HepG2 (cell line): ENCODE measurements around the gene IFT52. TPM values are rescaled to one million over a fixed set of nuclear protein-coding genes. Genes with fewer than 3 reads are reported as not detected.

Experiments used
- ATAC-seq: fragments of 200-7000 bp; cut with Tn5 transposase; 3 replicates; pipeline ENCODE4 v1.9.1; 2020; ENCODE audit warnings: mild to moderate bottlenecking, moderate library complexity
- BruUV-seq: library from RNA; stranded (reverse); fragments of 400-500 nt; replicated peaks from 2 replicates; lab custom pipeline; 2021; lab: Mats Ljungman, UMichigan
- CTCF ChIA-PET: fragments of 300-600 bp; formaldehyde crosslinking; extraction: SDS; loops from one replicate; lab custom pipeline; 2021; ENCODE audit warnings: low total read pairs, inconsistent platforms, low intra/inter-chr PET ratio; lab: Yijun Ruan, JAX
- POLR2A ChIA-PET: fragments of 350-600 bp; sonication (Branson Sonifier 250); formaldehyde crosslinking; loops from one replicate; lab custom pipeline; 2020; ENCODE audit warnings: antibody characterized with exemption, inconsistent platforms; lab: Yijun Ruan, JAX
- DNase-seq: peaks from one replicate; pipeline ENCODE4 v3.0.0-alpha.2; 2015; ENCODE audit warnings: low spot score
- FAIRE-seq: peaks from 3 replicates; lab custom pipeline; 2011; peaks lifted over from hg19 to GRCh38; lab: Jason Lieb, UNC
- H2AFZ ChIP-seq: one replicate; pipeline ENCODE4 v1.6.1; 2011; ENCODE audit warnings: low read length, inconsistent platforms
- H3K27ac ChIP-seq: fragments of 300-600 bp; 3 replicates; pipeline ENCODE4 v1.8.0; 2011; ENCODE audit warnings: mixed run types, mild to moderate bottlenecking, mixed read lengths, low read length, inconsistent platforms; ENCODE audit not compliant: insufficient read depth; ENCODE audit errors: extremely low read length
- H3K27me3 ChIP-seq, 2 experiments: fragments of 200-600 bp in 1 of 2; 2 replicates in 1 of 2; 3 replicates in 1 of 2; pipeline versions ENCODE4 v1.6.0 to v1.8.0; 2011; ENCODE audit warnings: low read length in 2 of 2, mild to moderate bottlenecking in 2 of 2, moderate library complexity in 2 of 2, inconsistent platforms in 1 of 2; ENCODE audit not compliant: insufficient read depth in 2 of 2, control insufficient read depth in 1 of 2
- H3K36me3 ChIP-seq, 2 experiments: fragments of 200-600 bp in 1 of 2; replicated peaks in 1 of 2; 2 replicates in 1 of 2; 3 replicates in 1 of 2; pipeline versions ENCODE4 v1.5.1 to v1.8.0; 2011; ENCODE audit warnings: low read length in 2 of 2, inconsistent platforms in 1 of 2; ENCODE audit not compliant: insufficient read depth in 2 of 2, control insufficient read depth in 1 of 2
- H3K4me1 ChIP-seq: 2 replicates; pipeline ENCODE4 v1.5.1; 2012; ENCODE audit warnings: low read length, inconsistent platforms; ENCODE audit not compliant: insufficient read depth
- H3K4me2 ChIP-seq: 2 replicates; pipeline ENCODE4 v1.6.0; 2011; ENCODE audit warnings: low read depth, low read length, inconsistent platforms
- H3K4me3 ChIP-seq, 3 experiments: fragments of 200-600 bp in 1 of 3; sonication (generic), shearing (Covaris generic) in 1 of 3; replicated peaks in 1 of 3; 2 replicates each; pipeline ENCODE4 v1.5.1; 2011 to 2016; ENCODE audit warnings: low read length in 3 of 3, inconsistent platforms in 2 of 3, low read depth in 2 of 3, mild to moderate bottlenecking in 2 of 3, control low read depth in 1 of 3, mixed read lengths in 1 of 3; ENCODE audit not compliant: insufficient read depth in 1 of 3
- H3K79me2 ChIP-seq: one replicate; pipeline ENCODE4 v1.6.1; 2011; ENCODE audit warnings: low read length, inconsistent platforms; ENCODE audit not compliant: insufficient read depth
- H3K9ac ChIP-seq: 2 replicates; pipeline ENCODE4 v1.6.0; 2011; ENCODE audit warnings: mild to moderate bottlenecking, low read depth, low read length, inconsistent platforms; ENCODE audit not compliant: insufficient read depth
- H3K9me3 ChIP-seq: 2 replicates; pipeline ENCODE4 v1.5.1; 2012; ENCODE audit warnings: mild to moderate bottlenecking, low read length
- H4K20me1 ChIP-seq: 2 replicates; pipeline ENCODE4 v1.6.0; 2011; ENCODE audit warnings: inconsistent platforms, mild to moderate bottlenecking, low read length, moderate library complexity; ENCODE audit not compliant: insufficient read depth
- DR1 ChIP-seq: sonication (generic); formaldehyde crosslinking; IDR thresholded peaks from 2 replicates; pipeline ENCODE4 v1.8.0; 2021; ENCODE audit warnings: mild to moderate bottlenecking, missing genetic modification reagents, inconsistent platforms
- HOXD1 ChIP-seq: sonication (generic); formaldehyde crosslinking; IDR thresholded peaks from 2 replicates; pipeline ENCODE4 v1.5.0; 2020; ENCODE audit warnings: missing genetic modification reagents
- NFYC ChIP-seq: IDR thresholded peaks from 2 replicates; pipeline ENCODE4 v1.6.1; 2016; ENCODE audit warnings: missing genetic modification reagents, missing compliant biosample characterization
- PHF20 ChIP-seq: sonication (generic); formaldehyde crosslinking; IDR thresholded peaks from 2 replicates; pipeline ENCODE4 v1.5.0; 2020; ENCODE audit warnings: mild to moderate bottlenecking, missing genetic modification reagents
- ZFP36L1 ChIP-seq: sonication (generic); formaldehyde crosslinking; IDR thresholded peaks from 2 replicates; pipeline ENCODE4 v1.8.0; 2022; ENCODE audit warnings: mild to moderate bottlenecking, missing genetic modification reagents, moderate library complexity
- ZFP82 ChIP-seq: sonication (generic); formaldehyde crosslinking; IDR thresholded peaks from 2 replicates; pipeline ENCODE4 v1.5.1; 2020; ENCODE audit warnings: mild to moderate bottlenecking, missing genetic modification reagents, borderline replicate concordance
- ZNF101 ChIP-seq: sonication (generic); formaldehyde crosslinking; IDR thresholded peaks from 2 replicates; pipeline ENCODE4 v1.4.0; 2020; ENCODE audit warnings: mild to moderate bottlenecking, low read depth, missing genetic modification reagents, borderline replicate concordance
- ZNF264 ChIP-seq: sonication (generic); formaldehyde crosslinking; IDR thresholded peaks from 2 replicates; pipeline ENCODE4 v1.4.0; 2020; ENCODE audit warnings: missing genetic modification reagents
- ZNF441 ChIP-seq: sonication (generic); formaldehyde crosslinking; IDR thresholded peaks from 2 replicates; pipeline ENCODE4 v1.7.0; 2021; ENCODE audit warnings: missing genetic modification reagents, borderline replicate concordance
- ZNF496 ChIP-seq: sonication (generic); formaldehyde crosslinking; IDR thresholded peaks from 2 replicates; pipeline ENCODE4 v1.8.1; 2023; ENCODE audit warnings: mild to moderate bottlenecking, moderate library complexity, missing genetic modification reagents; ENCODE audit not compliant: insufficient replicate concordance
- ZNF879 ChIP-seq: sonication (generic); formaldehyde crosslinking; IDR thresholded peaks from 2 replicates; pipeline ENCODE4 v1.8.1; 2023; ENCODE audit warnings: missing genetic modification reagents
- WGBS: methylation state at CpG from one replicate; pipeline ENCODE4 v1.1.6; 2017; ENCODE audit warnings: low lambda C conversion rate; 5-methylcytosine and 5-hydroxymethylcytosine counted together
- in situ Hi-C: cut with HindIII; loops from 2 replicates; pipeline ENCODE4 v1.10.0; 2017; ENCODE audit warnings: low pct_unique_long_range_greater_than_20kb; ENCODE audit not compliant: extremely low pct_ligation_motif_present
- intact Hi-C: fragments of 100-400 bp; cut with micrococcal nuclease; formaldehyde crosslinking; loops from one replicate; pipeline ENCODE4 v1.10.0; 2022; ENCODE audit not compliant: unreplicated experiment
- polyA plus RNA-seq, 8 experiments: library from polyadenylated mRNA; depleted of rRNA in 3 of 8; stranded (reverse) in 7 of 8; unstranded in 1 of 8; fragments of >200 nt; fragmentation: Illumina TruSeq in 4 of 8; extraction: Trizol in 4 of 8; gene quantifications; 2 replicates each; pipeline versions ENCODE4 v1.2.1 to v1.2.3, GENCODE V29; 2011 to 2016; ENCODE audit warnings: low read depth in 4 of 8, missing spikeins in 1 of 8, mixed read lengths in 1 of 8; ENCODE audit not compliant: insufficient read depth in 1 of 8
- total RNA-seq, 5 experiments: library from RNA; depleted of rRNA; stranded (reverse); fragments of >200 nt; fragmentation: Illumina TruSeq; extraction: Trizol; gene quantifications; 2 replicates each; pipeline ENCODE4 v1.2.3, GENCODE V29; 2016; ENCODE audit warnings: low read depth in 1 of 5
- TF ChIP-seq, protein P1 (sequence below): sonication (generic); formaldehyde crosslinking; IDR thresholded peaks from 2 replicates; pipeline ENCODE4 v1.4.0; 2020; ENCODE audit warnings: missing genetic modification reagents, borderline replicate concordance
- TF ChIP-seq, protein P2 (sequence below): sonication (generic); formaldehyde crosslinking; IDR thresholded peaks from 2 replicates; pipeline ENCODE4 v1.5.0; 2020; ENCODE audit warnings: missing genetic modification reagents, mild to moderate bottlenecking, borderline replicate concordance
- TF ChIP-seq, protein P3 (sequence below): sonication (generic); formaldehyde crosslinking; IDR thresholded peaks from 2 replicates; pipeline ENCODE4 v1.8.1; 2022; ENCODE audit warnings: low read depth, mild to moderate bottlenecking, missing genetic modification reagents

Gene IFT52
- total and polyA plus RNA-seq, 2 of the 13 experiments (the other 11 are each of a cell fraction or from before 2014, with no cell fraction given), result 48.0 to 64.0 TPM

DNA sequence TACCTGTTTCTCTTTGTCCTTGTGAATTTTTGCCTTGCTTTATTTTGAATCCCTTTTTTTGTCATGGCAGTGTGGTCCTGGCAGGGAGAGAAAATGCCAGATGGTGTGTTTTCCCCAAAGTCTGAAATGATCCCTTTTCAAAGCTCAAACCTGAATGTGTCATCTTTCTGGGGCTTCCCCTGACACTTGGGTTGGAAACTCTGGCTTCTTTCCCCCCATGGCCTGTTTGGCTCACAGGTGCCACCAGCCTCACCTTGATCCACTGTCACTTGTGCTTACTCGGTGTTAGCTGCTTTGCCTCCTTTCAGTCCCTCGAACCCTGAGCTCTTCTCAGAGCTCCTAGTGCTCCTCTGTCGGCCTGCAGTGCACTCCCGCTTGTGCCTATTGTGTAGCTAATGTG, 98.4 kb downstream of the IFT52 start:
- Histone ChIP-seq H3K79me2 (no peaks in the 10 kb centered on the region), H3K4me2 (no peak overlapping the region), H3K9me3 (no peaks in the 10 kb centered on the region), H3K4me1 (no peaks in the 10 kb centered on the region), H3K4me3 (no peak overlapping the region), H3K9ac (no peak overlapping the region), H2AFZ (no peak overlapping the region), H3K27ac (no peak overlapping the region), H3K27me3 (no peaks in the 10 kb centered on the region), H4K20me1 (no peaks in the 10 kb centered on the region), H3K36me3 (peaks cover 11 to 43% of the 10 kb centered on the region in 2 experiments)
- no peak for TF ChIP-seq ZNF879 (CRISPR knock-in tag)
- no peak for TF ChIP-seq DR1 (CRISPR knock-in tag)
- TF ChIP-seq ZFP82 (CRISPR knock-in tag), result no peak
- TF ChIP-seq NFYC (CRISPR knock-in tag), result no peak
- no peak for TF ChIP-seq PHF20
- TF ChIP-seq, protein P1, sequence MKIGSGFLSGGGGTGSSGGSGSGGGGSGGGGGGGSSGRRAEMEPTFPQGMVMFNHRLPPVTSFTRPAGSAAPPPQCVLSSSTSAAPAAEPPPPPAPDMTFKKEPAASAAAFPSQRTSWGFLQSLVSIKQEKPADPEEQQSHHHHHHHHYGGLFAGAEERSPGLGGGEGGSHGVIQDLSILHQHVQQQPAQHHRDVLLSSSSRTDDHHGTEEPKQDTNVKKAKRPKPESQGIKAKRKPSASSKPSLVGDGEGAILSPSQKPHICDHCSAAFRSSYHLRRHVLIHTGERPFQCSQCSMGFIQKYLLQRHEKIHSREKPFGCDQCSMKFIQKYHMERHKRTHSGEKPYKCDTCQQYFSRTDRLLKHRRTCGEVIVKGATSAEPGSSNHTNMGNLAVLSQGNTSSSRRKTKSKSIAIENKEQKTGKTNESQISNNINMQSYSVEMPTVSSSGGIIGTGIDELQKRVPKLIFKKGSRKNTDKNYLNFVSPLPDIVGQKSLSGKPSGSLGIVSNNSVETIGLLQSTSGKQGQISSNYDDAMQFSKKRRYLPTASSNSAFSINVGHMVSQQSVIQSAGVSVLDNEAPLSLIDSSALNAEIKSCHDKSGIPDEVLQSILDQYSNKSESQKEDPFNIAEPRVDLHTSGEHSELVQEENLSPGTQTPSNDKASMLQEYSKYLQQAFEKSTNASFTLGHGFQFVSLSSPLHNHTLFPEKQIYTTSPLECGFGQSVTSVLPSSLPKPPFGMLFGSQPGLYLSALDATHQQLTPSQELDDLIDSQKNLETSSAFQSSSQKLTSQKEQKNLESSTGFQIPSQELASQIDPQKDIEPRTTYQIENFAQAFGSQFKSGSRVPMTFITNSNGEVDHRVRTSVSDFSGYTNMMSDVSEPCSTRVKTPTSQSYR (CRISPR knock-in tag), result no peak
- no peak for TF ChIP-seq ZNF441 (CRISPR knock-in tag)
- no peak for TF ChIP-seq ZNF496
- TF ChIP-seq ZNF264 (CRISPR knock-in tag), result no peak
- TF ChIP-seq, protein P2, sequence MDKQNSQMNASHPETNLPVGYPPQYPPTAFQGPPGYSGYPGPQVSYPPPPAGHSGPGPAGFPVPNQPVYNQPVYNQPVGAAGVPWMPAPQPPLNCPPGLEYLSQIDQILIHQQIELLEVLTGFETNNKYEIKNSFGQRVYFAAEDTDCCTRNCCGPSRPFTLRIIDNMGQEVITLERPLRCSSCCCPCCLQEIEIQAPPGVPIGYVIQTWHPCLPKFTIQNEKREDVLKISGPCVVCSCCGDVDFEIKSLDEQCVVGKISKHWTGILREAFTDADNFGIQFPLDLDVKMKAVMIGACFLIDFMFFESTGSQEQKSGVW, result no peak
- no peak for TF ChIP-seq HOXD1
- no peak for TF ChIP-seq ZFP36L1 (CRISPR knock-in tag)
- TF ChIP-seq, protein P3, sequence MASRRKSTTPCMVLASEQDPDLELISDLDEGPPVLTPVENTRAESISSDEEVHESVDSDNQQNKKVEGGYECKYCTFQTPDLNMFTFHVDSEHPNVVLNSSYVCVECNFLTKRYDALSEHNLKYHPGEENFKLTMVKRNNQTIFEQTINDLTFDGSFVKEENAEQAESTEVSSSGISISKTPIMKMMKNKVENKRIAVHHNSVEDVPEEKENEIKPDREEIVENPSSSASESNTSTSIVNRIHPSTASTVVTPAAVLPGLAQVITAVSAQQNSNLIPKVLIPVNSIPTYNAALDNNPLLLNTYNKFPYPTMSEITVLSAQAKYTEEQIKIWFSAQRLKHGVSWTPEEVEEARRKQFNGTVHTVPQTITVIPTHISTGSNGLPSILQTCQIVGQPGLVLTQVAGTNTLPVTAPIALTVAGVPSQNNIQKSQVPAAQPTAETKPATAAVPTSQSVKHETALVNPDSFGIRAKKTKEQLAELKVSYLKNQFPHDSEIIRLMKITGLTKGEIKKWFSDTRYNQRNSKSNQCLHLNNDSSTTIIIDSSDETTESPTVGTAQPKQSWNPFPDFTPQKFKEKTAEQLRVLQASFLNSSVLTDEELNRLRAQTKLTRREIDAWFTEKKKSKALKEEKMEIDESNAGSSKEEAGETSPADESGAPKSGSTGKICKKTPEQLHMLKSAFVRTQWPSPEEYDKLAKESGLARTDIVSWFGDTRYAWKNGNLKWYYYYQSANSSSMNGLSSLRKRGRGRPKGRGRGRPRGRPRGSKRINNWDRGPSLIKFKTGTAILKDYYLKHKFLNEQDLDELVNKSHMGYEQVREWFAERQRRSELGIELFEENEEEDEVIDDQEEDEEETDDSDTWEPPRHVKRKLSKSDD (CRISPR knock-in tag), result no peak
- no peak for TF ChIP-seq ZNF101 (CRISPR knock-in tag)
- in situ Hi-C loops, result no loop called here
- no peak for DNase-seq
- WGBS, result 95% methylated on average over 4 of the region's 4 CpGs
- CTCF ChIA-PET, result no interaction called here
- POLR2A ChIA-PET, result interaction anchor here (1.4 kb wide), 1 partner anchor 132 kb away, joined by 4 read pairs; no protein-coding TSS in a partner anchor
- BruUV-seq, result no TSS peak
- no peak for ATAC-seq
- intact Hi-C loops, result no loop called here
- no peak for FAIRE-seq
